Measurements from ENCODE around the gene C11orf86.

DNA sequence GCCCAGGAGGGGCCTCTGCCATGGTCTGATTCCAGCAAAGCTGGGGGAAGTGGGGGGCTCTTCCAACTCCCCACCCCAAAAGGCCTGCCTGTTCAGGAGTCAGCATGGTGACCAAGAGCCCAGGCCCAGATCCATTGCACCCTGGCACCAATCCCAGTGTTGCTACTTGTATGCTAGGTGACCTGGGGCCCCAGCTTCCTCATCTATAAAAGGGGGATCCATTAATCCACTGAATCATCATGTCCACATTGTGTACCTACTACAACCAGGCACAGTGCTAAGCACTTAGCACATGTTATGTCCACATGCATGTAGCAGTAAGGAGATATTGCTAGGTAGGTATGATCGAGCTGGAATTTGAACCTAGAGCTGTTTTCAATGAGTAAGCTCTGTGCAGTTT is 49.9 kb downstream of the C11orf86 start:
- no peak for TF ChIP-seq POLR2AphosphoS5 (IDR thresholded peaks at IDR 0.05; ENCODE audit: low read depth, low read length)
- no peak for TF ChIP-seq TAF1 (IDR thresholded peaks at IDR 0.05; ENCODE audit: borderline replicate concordance, low read depth, low read length)
